Activated T-cell treated with anti-CD3 and anti-CD28 coated beads for 48 hours (primary cell): ENCODE measurements around the gene SLC9A2.

ENCODE experiments used
- DNase-seq: peaks from one replicate; pipeline ENCODE4 v3.0.0-alpha.2; 2020; ENCODE audit warnings: low read depth

SLC9A2 gene

GRCh38 chr2:102726128-102727087 lies 107.1 kb downstream of the SLC9A2 start:
- DNase-seq = no peak

DNA sequence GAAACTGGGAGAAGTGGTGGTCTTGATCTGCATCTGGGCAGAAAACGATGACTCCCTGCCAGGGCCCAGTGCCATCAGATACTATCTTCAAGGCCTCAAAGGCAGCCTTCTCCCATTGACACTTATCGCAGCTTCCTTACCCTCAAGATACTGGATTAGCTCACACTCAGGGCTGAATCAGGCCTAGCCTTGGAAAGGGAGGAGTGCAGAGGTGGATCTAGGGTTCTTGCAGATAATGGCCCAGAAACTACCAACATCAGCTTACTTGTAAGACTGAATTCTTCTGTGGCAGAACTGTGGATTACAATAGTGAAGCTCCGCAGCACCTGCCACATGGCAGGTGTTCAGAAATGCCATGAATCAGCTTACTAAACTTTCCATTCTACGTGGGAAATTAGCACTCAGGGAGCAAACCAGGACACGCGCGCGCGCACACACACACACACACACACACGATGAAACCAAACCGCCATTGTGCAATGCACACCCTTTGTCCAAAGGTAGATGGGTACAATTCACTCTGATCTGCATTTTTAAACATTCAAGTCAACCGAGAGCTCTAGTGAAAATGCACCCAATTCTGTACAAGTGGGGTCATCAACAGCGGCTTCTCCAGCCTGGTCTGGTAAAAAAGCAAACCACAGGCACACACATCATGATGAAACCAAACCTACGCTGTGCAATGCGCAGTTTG lies 116.2 kb downstream of the SLC9A2 start:
- DNase-seq = no peak

DNA sequence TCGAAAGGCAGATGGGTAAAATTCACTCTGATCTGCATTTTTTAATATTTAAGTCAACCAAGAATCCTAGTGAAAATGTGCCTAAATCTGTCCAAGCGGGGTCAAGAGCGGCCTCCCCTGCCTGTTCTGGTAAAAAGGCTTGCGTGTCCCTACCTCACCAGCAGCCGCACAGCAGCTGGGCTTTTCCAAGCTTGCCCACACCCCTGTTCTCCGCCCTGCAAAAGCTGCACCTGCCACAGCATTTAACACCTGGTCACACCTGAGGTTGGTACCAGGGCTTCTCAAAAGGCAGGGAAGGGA lies 116.7 kb downstream of the SLC9A2 start:
- no peak for DNase-seq

DNA sequence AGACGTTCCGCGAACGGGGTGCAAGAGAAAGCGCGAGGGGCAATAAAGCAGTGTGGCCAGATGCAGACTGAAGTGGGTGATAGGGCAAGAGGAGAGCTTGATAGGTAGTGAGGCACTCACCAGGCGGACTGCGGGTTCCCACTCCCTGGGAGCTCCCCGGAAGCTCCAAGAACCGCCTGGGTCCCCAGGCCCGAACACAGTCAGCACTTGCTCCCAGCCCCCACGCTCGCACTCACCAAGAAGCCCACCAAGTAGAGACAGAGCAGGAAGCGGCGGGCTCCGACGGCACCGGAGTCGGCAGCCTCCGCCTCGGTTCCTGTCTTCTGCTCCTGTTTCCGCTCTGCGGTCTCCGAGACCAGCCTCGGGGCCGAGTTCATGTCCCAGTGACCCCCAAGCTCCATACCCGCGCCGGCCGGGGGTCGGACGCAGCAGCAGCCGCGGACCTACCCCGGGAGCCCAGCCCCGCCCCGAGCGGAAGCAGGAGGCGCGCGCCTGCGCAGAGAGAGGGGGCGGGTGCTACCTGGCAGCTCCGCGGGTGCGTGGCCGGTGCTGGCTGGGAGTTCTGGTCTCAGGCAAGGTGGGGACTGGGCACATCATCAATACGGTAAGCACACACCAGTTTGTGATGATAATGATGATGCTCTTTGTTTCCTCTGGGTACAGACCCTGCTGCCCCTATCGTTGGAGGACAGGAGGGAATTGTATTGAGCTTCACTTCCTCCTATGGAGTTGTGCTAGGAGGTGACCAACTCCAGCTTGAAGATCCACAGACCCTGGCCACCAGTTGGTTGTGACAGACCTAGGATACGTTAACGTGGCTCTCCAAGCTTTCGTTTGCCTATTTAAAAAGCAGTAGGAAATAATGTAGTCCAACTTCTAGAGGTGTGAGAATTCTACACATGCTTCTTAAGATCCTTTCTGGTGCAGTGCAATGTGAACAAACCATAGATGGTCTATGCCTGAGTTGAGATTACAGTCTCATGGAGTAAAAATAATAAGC lies 117.4 kb downstream of the SLC9A2 start:
- peak; percentile 86 for DNase-seq

- DNase-seq = no peak
These were observed 118.1 kb downstream of the SLC9A2 start for GRCh38 chr2:102737431-102737830.

- DNase-seq = no peak
These were observed 123.9 kb downstream of the SLC9A2 start for GRCh38 chr2:102743259-102743658.

DNA sequence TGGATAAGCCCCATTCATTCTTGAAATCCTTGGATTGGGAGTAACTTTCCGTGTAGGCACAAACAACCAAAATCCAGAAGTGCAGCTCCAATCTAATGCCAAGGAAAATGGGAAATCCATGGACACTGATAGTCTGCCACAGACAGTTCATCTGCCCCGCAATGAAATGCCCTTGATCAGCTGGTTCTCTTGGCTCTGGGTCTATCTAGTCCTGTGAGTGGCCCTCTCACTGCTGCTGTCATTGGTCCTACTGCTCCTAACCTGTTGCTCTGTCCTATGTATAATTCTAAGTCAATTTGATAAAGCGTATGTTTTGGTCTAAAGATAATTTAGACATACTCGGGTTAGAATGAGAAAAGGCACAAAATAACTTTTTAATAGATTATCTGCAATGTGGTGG lies 128.8 kb downstream of the SLC9A2 start:
- no peak for DNase-seq

DNA sequence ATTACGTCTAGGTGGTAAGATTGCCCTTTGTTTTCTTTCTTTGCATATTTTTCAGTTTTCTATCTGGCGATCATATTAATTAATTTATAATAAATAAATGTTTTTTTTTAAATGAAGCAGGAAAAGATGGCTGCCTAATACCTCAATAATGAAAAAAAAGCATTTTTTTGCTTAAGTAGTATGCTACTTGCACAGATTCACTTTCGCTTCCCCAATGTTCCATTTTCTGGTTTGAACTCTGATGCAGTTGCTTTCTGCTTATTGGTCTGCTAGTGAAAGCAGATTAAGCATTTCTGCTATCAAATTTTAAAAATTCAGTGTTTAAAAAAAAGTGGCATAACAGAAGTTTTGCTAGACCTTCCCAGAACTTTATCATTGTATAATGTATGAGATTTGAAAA lies 130.6 kb downstream of the SLC9A2 start:
- no peak for DNase-seq

GRCh38 chr2:102753563-102754159 lies 134.3 kb downstream of the SLC9A2 start:
- DNase-seq = no peak

DNA sequence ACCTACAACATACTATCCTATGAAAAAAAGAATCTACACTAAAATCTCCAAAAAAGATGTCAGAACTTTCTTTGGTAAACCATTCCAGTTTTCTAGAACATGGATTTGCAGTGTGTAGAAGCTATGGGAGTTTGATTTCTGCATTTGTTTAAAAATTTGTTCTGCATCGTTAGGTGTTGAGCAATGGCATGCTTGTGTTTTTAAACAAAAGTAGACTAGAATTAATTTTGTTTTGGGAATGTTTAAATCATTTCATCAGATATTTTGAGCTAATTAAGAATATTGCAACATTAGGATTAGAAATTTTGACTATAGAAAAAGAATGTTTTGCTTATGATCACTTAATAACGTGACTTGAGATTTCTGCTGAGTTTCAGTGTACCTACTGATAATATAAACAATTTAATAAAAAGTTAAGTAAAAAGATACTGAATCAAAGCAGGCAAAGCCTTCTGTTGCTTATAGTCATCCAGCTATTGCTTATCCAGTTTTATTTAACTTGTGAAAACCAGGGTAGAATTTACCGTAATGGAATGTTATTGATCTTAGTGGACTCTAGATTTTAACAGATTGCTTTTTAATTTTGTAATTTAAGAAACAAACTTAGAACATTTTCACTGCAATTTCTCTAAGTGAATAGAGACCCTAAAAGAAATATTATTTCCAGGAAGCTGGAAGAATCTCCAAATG lies 135.2 kb downstream of the SLC9A2 start:
- DNase-seq = no peak

DNA sequence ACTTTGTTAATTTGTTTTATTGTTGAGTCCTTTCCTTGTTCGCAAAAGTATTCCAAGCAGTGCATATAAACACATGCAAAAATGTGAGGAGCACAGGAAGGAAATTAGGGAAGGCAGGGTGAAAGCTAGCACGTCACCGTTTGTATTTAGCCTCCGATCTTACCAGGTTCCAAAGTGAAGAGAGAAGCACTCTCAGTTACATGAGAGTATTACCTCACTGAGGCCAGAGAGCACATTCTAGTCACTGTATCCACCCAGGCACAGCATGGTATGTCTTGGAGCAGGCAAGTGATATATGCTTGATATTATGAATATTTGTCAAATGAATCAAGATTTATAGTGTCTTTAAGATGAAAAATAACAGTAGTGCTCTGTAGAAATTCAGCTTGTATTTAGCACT lies 135.9 kb downstream of the SLC9A2 start:
- DNase-seq = no peak

- no peak for DNase-seq
These were observed 139.1 kb downstream of the SLC9A2 start for GRCh38 chr2:102758439-102758838.
